ENCODE data around the gene FCGR3A.

The FCGR3A gene

GRCh38 chr1:161499099-161500039 is 50.2 kb downstream of the FCGR3A start:
- no peak for DNase-seq

- DNase-seq = no peak
These were observed 51.0 kb downstream of the FCGR3A start for GRCh38 chr1:161498646-161499045.

DNA sequence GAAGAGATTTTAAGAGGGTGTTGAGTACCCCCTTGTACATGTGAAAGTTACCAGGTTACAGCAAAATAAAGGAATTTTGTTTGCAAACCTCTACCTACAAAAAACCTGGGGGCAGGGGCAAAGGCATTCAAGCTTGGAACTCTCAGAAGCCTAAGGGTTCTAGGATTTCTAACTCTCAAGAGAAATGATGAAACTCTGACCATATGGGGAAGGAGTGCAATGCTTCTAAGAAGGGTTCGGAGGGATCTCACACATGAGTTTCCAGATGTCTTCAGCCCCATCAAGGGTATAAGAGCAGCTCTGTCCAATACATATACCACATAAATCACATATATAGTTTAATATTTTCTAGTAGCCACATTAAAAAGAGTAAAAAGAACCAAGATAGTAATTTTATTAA is 51.7 kb downstream of the FCGR3A start:
- DNase-seq = no peak

DNA sequence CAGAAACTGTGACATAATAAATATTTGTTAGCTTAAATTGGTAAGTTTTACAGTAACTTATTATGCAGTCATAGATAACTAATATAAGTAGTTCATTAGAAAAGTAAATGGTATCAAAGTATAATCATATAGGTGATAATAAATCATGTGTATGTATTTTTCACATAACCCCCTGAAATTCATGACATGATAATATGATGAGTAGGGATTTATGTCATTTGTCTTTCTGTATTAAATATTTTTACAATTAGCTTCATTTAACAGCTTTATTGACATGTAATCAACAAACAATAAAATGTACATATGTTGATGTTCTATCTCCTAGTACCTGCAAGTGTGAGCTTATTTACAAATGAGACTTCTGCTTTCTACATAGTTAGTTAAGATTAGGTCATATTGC is 54.1 kb downstream of the FCGR3A start:
- no peak for DNase-seq

- DNase-seq = no peak
These were observed 55.4 kb downstream of the FCGR3A start for GRCh38 chr1:161494091-161494735.

DNA sequence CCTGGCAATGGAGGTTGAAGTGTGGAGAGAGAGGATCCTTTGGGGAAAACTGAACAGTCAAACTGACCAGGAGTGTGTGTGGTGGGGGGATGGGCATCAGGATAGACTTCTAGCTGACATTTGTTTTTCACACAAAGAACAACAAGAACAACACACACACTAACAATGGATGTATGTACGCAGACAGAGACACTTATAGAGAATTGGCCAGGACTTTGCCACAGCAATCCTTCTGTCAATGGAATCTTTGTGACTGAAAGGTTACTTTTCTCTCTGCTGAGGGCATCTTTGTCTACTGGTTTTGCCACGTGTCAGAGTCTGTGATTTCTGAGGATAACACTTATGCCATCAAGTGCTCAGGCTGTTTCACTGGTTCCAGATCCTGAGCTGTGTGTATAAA is 56.8 kb downstream of the FCGR3A start:
- no peak for DNase-seq
